K562 (cell line): Measurements from ENCODE around the gene CCPG1. TPM values are rescaled to one million over a fixed set of nuclear protein-coding genes. Genes with fewer than 3 reads are reported as not detected.

ENCODE experiments used
- ATAC-seq: fragments of 200-7000 bp; cut with Tn5 transposase; 3 replicates; pipeline ENCODE4 v1.9.1; 2020; ENCODE audit warnings: moderate library complexity
- BruUV-seq: library from RNA; stranded (reverse); fragments of 400-500 nt; replicated peaks from 2 replicates; lab custom pipeline; 2021; lab: Mats Ljungman, UMichigan
- CTCF ChIA-PET: fragments of 300-600 bp; formaldehyde crosslinking; extraction: SDS; loops from one replicate; lab custom pipeline; 2021; ENCODE audit warnings: low intra/inter-chr PET ratio; lab: Yijun Ruan, JAX
- POLR2A ChIA-PET: fragments of 300-600, 350-650 bp; sonication (Branson Sonifier 250); formaldehyde crosslinking; extraction: SDS; loops from one replicate; lab custom pipeline; 2021; ENCODE audit warnings: antibody characterized with exemption, inconsistent platforms; lab: Yijun Ruan, JAX
- DNase-seq, 4 experiments: peaks; one replicate each; pipeline versions ENCODE4 v3.0.0 to v3.0.0-alpha.2; 2011 to 2018; ENCODE audit warnings: low spot score in 3 of 4, mixed read lengths in 3 of 4; ENCODE audit errors: extremely low read depth in 1 of 4
- FAIRE-seq: peaks from 2 replicates; lab custom pipeline; 2011; peaks lifted over from hg19 to GRCh38; lab: Jason Lieb, UNC
- H2AFZ ChIP-seq: 2 replicates; pipeline ENCODE4 v1.6.0; 2011; ENCODE audit warnings: low read depth, low read length, control low read depth, inconsistent platforms
- H3K27ac ChIP-seq: fragments of 200-600 bp; 3 replicates; pipeline ENCODE4 v1.8.0; 2011; ENCODE audit warnings: low read depth, mild to moderate bottlenecking, control low read depth, inconsistent platforms, low read length, moderate library complexity, mixed read lengths; ENCODE audit errors: extremely low read depth
- H3K27me3 ChIP-seq, 2 experiments: fragments of 300-600 bp in 1 of 2; 2 replicates in 1 of 2; 3 replicates in 1 of 2; pipeline versions ENCODE4 v1.6.0 to v1.8.0; 2011; ENCODE audit warnings: inconsistent platforms in 2 of 2, low read length in 2 of 2, mild to moderate bottlenecking in 1 of 2, mixed read lengths in 1 of 2, moderate library complexity in 1 of 2; ENCODE audit not compliant: control insufficient read depth in 2 of 2, insufficient read depth in 2 of 2
- H3K36me3 ChIP-seq: fragments of 300-600 bp; 3 replicates; pipeline ENCODE4 v1.8.0; 2011; ENCODE audit warnings: mild to moderate bottlenecking, low read length, inconsistent platforms; ENCODE audit not compliant: control insufficient read depth, insufficient read depth
- H3K4me1 ChIP-seq, 2 experiments: fragments of 200-600 bp in 1 of 2; replicated peaks in 1 of 2; 2 replicates in 1 of 2; 3 replicates in 1 of 2; pipeline versions ENCODE4 v1.5.1 to v1.8.0; 2011; ENCODE audit warnings: inconsistent platforms in 2 of 2, low read length in 2 of 2, mild to moderate bottlenecking in 1 of 2, mixed read lengths in 1 of 2, moderate library complexity in 1 of 2; ENCODE audit not compliant: control insufficient read depth in 2 of 2, insufficient read depth in 2 of 2
- H3K4me2 ChIP-seq: 2 replicates; pipeline ENCODE4 v1.6.1; 2011; ENCODE audit warnings: low read length, control low read depth, inconsistent platforms, mixed read lengths; ENCODE audit not compliant: insufficient read depth
- H3K4me3 ChIP-seq: fragments of 200-600 bp; sonication (generic), shearing (Covaris generic); 2 replicates; pipeline ENCODE4 v1.5.1; 2016; ENCODE audit warnings: control low read depth, inconsistent platforms
- H3K79me2 ChIP-seq: fragments of 200-600 bp; 3 replicates; pipeline ENCODE4 v1.8.0; 2011; ENCODE audit warnings: low read length, inconsistent platforms; ENCODE audit not compliant: control insufficient read depth, insufficient read depth
- H3K9ac ChIP-seq, 2 experiments: 2 replicates each; pipeline versions ENCODE4 v1.6.0 to v1.6.1; 2011; ENCODE audit warnings: low read depth in 2 of 2, low read length in 2 of 2, control low read depth in 1 of 2, inconsistent platforms in 1 of 2, mild to moderate bottlenecking in 1 of 2, mixed read lengths in 1 of 2; ENCODE audit not compliant: insufficient read depth in 1 of 2
- H3K9me1 ChIP-seq: one replicate; pipeline ENCODE4 v1.6.0; 2011; ENCODE audit warnings: inconsistent platforms, mild to moderate bottlenecking, low read length, moderate library complexity; ENCODE audit not compliant: control insufficient read depth, insufficient read depth
- H3K9me3 ChIP-seq: replicated peaks from 2 replicates; pipeline ENCODE4 v1.5.1; 2011; ENCODE audit warnings: low read depth, low read length, inconsistent platforms; ENCODE audit not compliant: control insufficient read depth, insufficient read depth
- H4K20me1 ChIP-seq: replicated peaks from 2 replicates; pipeline ENCODE4 v1.6.1; 2011; ENCODE audit warnings: low read length, inconsistent platforms, mixed read lengths; ENCODE audit not compliant: control insufficient read depth, insufficient read depth
- DMBX1 ChIP-seq: fragments of 250-450 bp; sonication (Bioruptor Pico); IDR thresholded peaks from 2 replicates; pipeline ENCODE4 v1.8.0; 2022; ENCODE audit warnings: inconsistent platforms, mild to moderate bottlenecking, moderate library complexity, borderline replicate concordance
- HSF4 ChIP-seq: fragments of 250-450 bp; sonication (Bioruptor Pico); IDR thresholded peaks from 2 replicates; pipeline ENCODE4 v2.1.2; 2022; ENCODE audit warnings: mild to moderate bottlenecking, moderate library complexity, borderline replicate concordance
- POLR2G ChIP-seq: fragments of 200-400 bp; formaldehyde crosslinking; IDR thresholded peaks from 2 replicates; pipeline ENCODE4 v1.6.1; 2017; ENCODE audit warnings: low read depth, mild to moderate bottlenecking, antibody characterized with exemption, low read length, moderate library complexity
- SOX6 ChIP-seq: fragments of 450-650 bp; IDR thresholded peaks from 2 replicates; pipeline ENCODE4 v1.6.1; 2014; ENCODE audit warnings: mild to moderate bottlenecking
- WGBS: fragments of 100-300 bp; shearing (Covaris generic); methylation state at CpG from one replicate; pipeline ENCODE4 v1.1.6; 2016; ENCODE audit warnings: low coverage, mixed read lengths; ENCODE audit not compliant: insufficient coverage; ENCODE audit errors: missing lambda C conversion rate; 5-methylcytosine and 5-hydroxymethylcytosine counted together
- in situ Hi-C: fragments of 300-500 bp; cut with MboI; formaldehyde crosslinking; loops from 4 replicates; pipeline ENCODE4 v1.15.0; 2018; ENCODE audit warnings: inconsistent platforms, mixed read lengths
- intact Hi-C: fragments of 100-400 bp; cut with micrococcal nuclease; formaldehyde crosslinking; loops from 2 replicates; pipeline ENCODE4 v1.14.2; 2022
- polyA plus RNA-seq, 8 experiments: library from polyadenylated mRNA; depleted of rRNA in 4 of 8; stranded (reverse) in 5 of 8; unstranded in 3 of 8; fragments of >200 nt; fragmentation: Nextera tagmentation in 2 of 8; fragmentation: Illumina TruSeq in 1 of 8; extraction: Ambion mirVana in 2 of 8; extraction: Trizol in 1 of 8; gene quantifications; 2 replicates each; pipeline versions ENCODE4 v1.2.1 to v1.2.3, GENCODE V29; 2011 to 2014; ENCODE audit warnings: inconsistent platforms in 1 of 8, missing spikeins in 1 of 8
- total RNA-seq, 7 experiments: library from RNA; depleted of rRNA in 6 of 7; stranded (reverse); fragments of >200 nt in 6 of 7; fragmentation: Illumina TruSeq in 2 of 7; extraction: Trizol in 2 of 7; gene quantifications; 2 replicates each; pipeline versions ENCODE4 v1.2.1 to v1.2.3, GENCODE V29; 2011 to 2021; ENCODE audit warnings: low replicate concordance in 1 of 7
- TF ChIP-seq, protein P1 (sequence below): fragments of 450-650 bp; IDR thresholded peaks from 2 replicates; pipeline ENCODE4 v1.6.1; 2018; ENCODE audit not compliant: partially characterized antibody

The CCPG1 gene
- total and polyA plus RNA-seq, 9 of the 15 experiments (the other 6 are each of a cell fraction or from before 2014, with no cell fraction given) = 33.0 to 54.9 (median 41.1) TPM

- BruUV-seq = no TSS peak
Measured at GRCh38 chr15:55348281-55348778, 59.8 kb downstream of the CCPG1 start.

More at GRCh38 chr15:55348281-55348778, 59.8 kb downstream of the CCPG1 start:
- Histone ChIP-seq H3K9me3 (no peaks in the 10 kb centered on the region), H3K9ac (no peak overlapping the region), H3K36me3 (peaks cover 28% of the 10 kb centered on the region), H3K4me2 (no peak overlapping the region), H4K20me1 (no peaks in the 10 kb centered on the region; the same call in 1 of the 2 replicates), H3K4me3 (no peak overlapping the region), H3K27me3 (no peaks in the 10 kb centered on the region), H2AFZ (no peak overlapping the region), H3K4me1 (peaks cover 0 to 4% of the 10 kb centered on the region in 2 experiments; a peak in 3 of 5 replicates), H3K9me1 (no peaks in the 10 kb centered on the region), H3K79me2 (no peaks in the 10 kb centered on the region), H3K27ac (no peak overlapping the region)
- in situ Hi-C loops (no loop called here), intact Hi-C loops (no loop called here)
- ATAC-seq = peak; percentile 63
- ChIA-PET POLR2A (interaction anchor here (0.7 to 1.2 kb wide), 3 partner anchors 10 to 185 kb away, joined by 3 to 4 read pairs (median 3); no protein-coding TSS in a partner anchor), CTCF (no interaction called here)
- TF ChIP-seq DMBX1 (CRISPR knock-in tag) (no peak), POLR2G (peak; percentile 5; the same call in 1 of the 2 replicates), SOX6 (no peak), HSF4 (no peak)
- TF ChIP-seq, protein P1, sequence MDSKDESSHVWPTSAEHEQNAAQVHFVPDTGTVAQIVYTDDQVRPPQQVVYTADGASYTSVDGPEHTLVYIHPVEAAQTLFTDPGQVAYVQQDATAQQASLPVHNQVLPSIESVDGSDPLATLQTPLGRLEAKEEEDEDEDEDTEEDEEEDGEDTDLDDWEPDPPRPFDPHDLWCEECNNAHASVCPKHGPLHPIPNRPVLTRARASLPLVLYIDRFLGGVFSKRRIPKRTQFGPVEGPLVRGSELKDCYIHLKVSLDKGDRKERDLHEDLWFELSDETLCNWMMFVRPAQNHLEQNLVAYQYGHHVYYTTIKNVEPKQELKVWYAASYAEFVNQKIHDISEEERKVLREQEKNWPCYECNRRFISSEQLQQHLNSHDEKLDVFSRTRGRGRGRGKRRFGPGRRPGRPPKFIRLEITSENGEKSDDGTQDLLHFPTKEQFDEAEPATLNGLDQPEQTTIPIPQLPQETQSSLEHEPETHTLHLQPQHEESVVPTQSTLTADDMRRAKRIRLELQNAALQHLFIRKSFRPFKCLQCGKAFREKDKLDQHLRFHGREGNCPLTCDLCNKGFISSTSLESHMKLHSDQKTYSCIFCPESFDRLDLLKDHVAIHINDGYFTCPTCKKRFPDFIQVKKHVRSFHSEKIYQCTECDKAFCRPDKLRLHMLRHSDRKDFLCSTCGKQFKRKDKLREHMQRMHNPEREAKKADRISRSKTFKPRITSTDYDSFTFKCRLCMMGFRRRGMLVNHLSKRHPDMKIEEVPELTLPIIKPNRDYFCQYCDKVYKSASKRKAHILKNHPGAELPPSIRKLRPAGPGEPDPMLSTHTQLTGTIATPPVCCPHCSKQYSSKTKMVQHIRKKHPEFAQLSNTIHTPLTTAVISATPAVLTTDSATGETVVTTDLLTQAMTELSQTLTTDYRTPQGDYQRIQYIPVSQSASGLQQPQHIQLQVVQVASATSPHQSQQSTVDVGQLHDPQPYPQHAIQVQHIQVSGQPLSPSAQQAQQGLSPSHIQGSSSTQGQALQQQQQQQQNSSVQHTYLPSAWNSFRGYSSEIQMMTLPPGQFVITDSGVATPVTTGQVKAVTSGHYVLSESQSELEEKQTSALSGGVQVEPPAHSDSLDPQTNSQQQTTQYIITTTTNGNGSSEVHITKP = peak; percentile 84
- WGBS = 49% methylated on average over 4 of the region's 4 CpGs
- FAIRE-seq = no peak
- peak in 1 of 4 experiments; percentile 8 for DNase-seq
